NCI-H526 (cell line): ENCODE results near the gene SIGMAR1.
"Not testable (repeated sequence)": the region's sequence is repeated elsewhere in the genome, so short reads cannot be mapped to it uniquely, and the experiment has no call there.

Experiments
- DNase-seq, 2 experiments: peaks; one replicate each; lab custom pipeline; 2025; lab: John Stamatoyannopoulos, UW

SIGMAR1 gene

GRCh38 chr9:34654323-34655051, 16.9 kb upstream of the SIGMAR1 start:
- DNase-seq: peak in 1 of 2 experiments; percentile 25

GRCh38 chr9:34653151-34654072, 15.8 kb upstream of the SIGMAR1 start:
- no peak for DNase-seq

- DNase-seq: no peak
Observed at GRCh38 chr9:34652602-34653000, 15.0 kb upstream of the SIGMAR1 start.

- DNase-seq: peak in 1 of 2 experiments; percentile 69
Observed at GRCh38 chr9:34651876-34652601, 14.5 kb upstream of the SIGMAR1 start, which contains the start of gene IL11RA. Gene IL11RA, plus strand, starts transcription at chr9:34652185. Its CDS starts 3,033 bp downstream, at chr9:34655218.

- DNase-seq: no peak
Observed at GRCh38 chr9:34651321-34651720, 13.7 kb upstream of the SIGMAR1 start.

GRCh38 chr9:34650816-34651215, 13.2 kb upstream of the SIGMAR1 start:
- DNase-seq: no peak

GRCh38 chr9:34648673-34649072, 11.1 kb upstream of the SIGMAR1 start:
- no peak for DNase-seq

GRCh38 chr9:34647651-34648050, 10.1 kb upstream of the SIGMAR1 start:
- no peak for DNase-seq

GRCh38 chr9:34647084-34647403, 9.5 kb upstream of the SIGMAR1 start:
- no peak for DNase-seq

- DNase-seq: peak; percentile 81 to 94
Observed at GRCh38 chr9:34646211-34647083, 8.9 kb upstream of the SIGMAR1 start, which contains the start of gene GALT. Gene GALT, plus strand, starts transcription at chr9:34646675. Its CDS starts 30 bp downstream, at chr9:34646705.

- no peak for DNase-seq
Observed at GRCh38 chr9:34644766-34645314, 7.3 kb upstream of the SIGMAR1 start.

GRCh38 chr9:34642679-34643078, 5.1 kb upstream of the SIGMAR1 start:
- no peak for DNase-seq

- DNase-seq: not testable (repeated sequence)
Observed at GRCh38 chr9:34639322-34639721, 1.7 kb upstream of the SIGMAR1 start.

GRCh38 chr9:34638138-34638445, 505 bp upstream of the SIGMAR1 start:
- no peak for DNase-seq

- no peak for DNase-seq
Observed at GRCh38 chr9:34636791-34637355, 714 bp downstream of the SIGMAR1 start.

GRCh38 chr9:34635556-34635955, 2.0 kb downstream of the SIGMAR1 start:
- DNase-seq: no peak

GRCh38 chr9:34634551-34635248, 2.9 kb downstream of the SIGMAR1 start:
- DNase-seq: no peak

- peak; percentile 48 to 62 for DNase-seq
Observed at GRCh38 chr9:34633851-34634550, 3.6 kb downstream of the SIGMAR1 start.

GRCh38 chr9:34633166-34633565, 4.4 kb downstream of the SIGMAR1 start:
- DNase-seq: no peak
